Fibroblast of the aortic adventitia (primary cell): ENCODE measurements around the gene ZDHHC19. TPM values are rescaled to one million over a fixed set of nuclear protein-coding genes. Genes with fewer than 3 reads are reported as not detected.
A peak's percentile ranks its signal among the peaks of the same experiment; 100 is the strongest.

ENCODE experiments used
- DNase-seq: peaks from one replicate; pipeline ENCODE4 v3.0.0-alpha.2; 2010; ENCODE audit warnings: low read depth
- H3K4me3 ChIP-seq: 2 replicates; pipeline ENCODE4 v1.5.1; 2011; ENCODE audit warnings: low read depth, mild to moderate bottlenecking, control low read depth, low read length, moderate library complexity
- CTCF ChIP-seq: IDR thresholded peaks from 2 replicates; pipeline ENCODE4 v1.5.1; 2011; ENCODE audit warnings: mild to moderate bottlenecking, low read length, control low read depth, inconsistent platforms; ENCODE audit not compliant: insufficient read depth
- total RNA-seq: library from RNA; depleted of rRNA; stranded (reverse); fragments of >200 nt; gene quantifications from 2 replicates; pipeline ENCODE4 v1.2.3, GENCODE V29; 2012; ENCODE audit warnings: low replicate concordance

The ZDHHC19 gene
- total RNA-seq, 1 donor = not detected

DNA sequence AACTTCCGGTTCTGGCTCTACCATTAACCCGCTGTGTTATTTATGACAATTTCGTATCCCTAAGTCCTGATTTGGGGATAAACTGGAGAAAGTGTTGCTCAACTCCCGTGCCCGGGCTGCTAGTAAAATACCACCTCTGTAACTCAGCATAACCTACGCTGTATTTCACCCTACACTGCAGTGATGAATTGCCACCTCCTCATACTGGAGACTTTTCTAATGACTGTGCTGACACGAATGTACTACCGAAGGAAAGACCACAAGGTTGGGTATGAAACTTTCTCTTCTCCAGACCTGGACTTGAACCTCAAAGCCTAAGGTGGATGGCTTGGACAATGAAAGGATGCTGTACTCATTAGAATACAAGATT is 21.7 kb upstream of the ZDHHC19 start:
- no peak for TF ChIP-seq CTCF
- no peak for DNase-seq
- no peak overlapping the region for H3K4me3 ChIP-seq

DNA sequence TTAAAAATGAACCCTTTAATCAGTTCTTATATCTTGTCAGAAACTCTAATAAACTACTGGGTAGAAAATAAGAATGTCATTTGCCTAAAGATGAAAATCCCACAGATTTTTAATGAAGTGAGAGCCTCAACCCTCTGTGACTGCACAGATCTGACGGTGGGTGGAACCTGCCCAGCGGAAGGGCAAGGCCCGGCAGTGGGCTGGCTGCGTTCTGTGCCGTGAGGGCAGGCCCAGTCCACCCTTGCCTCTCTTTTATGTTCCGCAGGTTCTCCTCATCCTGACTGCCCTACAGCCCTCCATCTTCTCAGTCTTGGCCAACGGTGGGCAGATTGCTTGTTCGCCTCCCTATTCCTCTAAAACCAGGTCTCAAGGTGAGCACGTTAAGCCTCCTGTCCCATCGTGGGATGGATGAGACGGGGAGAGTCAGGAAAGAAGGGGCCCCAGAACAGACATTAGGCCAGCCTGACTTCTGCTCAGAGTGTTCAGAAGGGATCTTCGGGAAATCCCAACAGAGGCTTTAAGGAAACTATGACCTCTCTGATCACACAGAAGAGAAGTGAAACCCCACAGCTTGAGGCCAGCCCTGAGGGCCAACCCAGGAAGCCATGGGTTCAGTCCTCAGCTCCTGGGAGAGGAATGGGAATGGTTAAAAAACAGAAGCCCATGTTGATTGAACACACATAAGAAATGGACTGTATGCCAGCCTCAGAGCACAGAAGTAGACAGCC is 21.1 kb upstream of the ZDHHC19 start:
- no peak for DNase-seq
- no peak for TF ChIP-seq CTCF

DNA sequence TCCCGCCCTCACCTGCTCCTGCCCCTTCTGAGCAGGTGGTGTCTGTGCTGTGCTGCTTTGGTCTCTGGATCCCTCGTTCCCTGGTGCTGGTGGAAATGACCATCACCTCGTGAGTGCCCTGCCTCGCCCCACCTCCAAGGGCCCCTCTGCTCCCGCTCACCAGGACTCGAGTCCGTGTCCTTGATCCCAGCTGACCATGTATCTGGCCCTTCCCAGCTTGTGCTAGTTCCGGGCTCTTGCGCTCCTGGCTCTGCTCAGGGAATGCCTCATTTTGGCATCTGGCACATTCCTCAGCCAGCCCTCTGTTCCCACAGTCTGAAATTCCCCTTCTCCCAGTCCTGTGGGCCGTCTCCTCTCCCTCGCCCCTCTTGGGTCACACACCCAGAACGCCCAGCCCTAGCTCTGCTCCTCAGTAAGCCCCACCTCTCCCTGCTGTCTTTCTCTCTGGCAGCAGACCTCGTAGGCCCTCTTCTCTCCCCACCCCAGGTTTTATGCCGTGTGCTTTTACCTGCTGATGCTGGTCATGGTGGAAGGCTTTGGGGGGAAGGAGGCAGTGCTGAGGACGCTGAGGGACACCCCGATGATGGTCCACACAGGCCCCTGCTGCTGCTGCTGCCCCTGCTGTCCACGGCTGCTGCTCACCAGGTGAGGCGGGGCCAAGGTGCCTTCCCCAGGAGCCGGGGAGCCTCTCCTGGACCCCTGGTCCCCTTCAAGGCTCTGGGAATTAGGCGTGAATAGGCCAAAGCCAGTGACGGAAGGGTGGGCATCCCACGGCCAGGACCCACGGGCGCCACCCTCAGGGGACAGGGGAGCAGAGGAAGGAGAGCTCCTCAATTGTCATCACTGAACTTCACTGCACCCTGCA is 16.7 kb upstream of the ZDHHC19 start:
- H3K4me3 ChIP-seq = no peak overlapping the region
- TF ChIP-seq CTCF = no peak
- DNase-seq = peak; percentile 49

More for the DNA sequence above, 21.1 kb upstream of the ZDHHC19 start:
- no peak overlapping the region for H3K4me3 ChIP-seq

DNA sequence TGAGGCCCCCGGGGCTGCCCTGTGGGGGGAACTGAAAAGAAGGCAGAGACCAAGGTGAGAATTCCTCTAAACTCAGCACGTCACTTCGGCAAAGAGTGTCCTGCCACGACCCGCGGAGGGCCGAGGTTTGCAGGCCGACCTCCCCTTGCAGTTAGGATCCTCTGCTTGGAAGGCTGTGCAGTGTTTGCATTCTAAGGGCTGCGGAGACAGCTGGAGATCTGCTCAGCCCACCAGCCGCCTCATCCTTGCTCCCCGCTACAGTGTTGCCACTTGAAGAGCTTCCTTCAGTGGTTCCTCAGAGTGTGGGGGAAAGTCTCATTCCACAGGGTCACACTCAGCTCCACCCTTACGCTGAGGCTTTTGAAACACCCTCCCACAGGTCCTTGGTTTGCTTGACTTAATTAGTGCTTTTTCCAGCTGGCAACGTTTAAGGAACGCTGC is 15.9 kb upstream of the ZDHHC19 start:
- TF ChIP-seq CTCF = no peak
- H3K4me3 ChIP-seq = no peak overlapping the region
- no peak for DNase-seq

GRCh38 chr3:196225763-196226364 is 14.7 kb upstream of the ZDHHC19 start:
- DNase-seq = no peak
- H3K4me3 ChIP-seq = no peak overlapping the region
- TF ChIP-seq CTCF = no peak

- no peak for TF ChIP-seq CTCF
- DNase-seq = no peak
- no peak overlapping the region for H3K4me3 ChIP-seq
Measured at GRCh38 chr3:196225086-196225485, 13.9 kb upstream of the ZDHHC19 start.
